A549 (cell line): ENCODE measurements around the gene ARHGAP25. TPM values are rescaled to one million over a fixed set of nuclear protein-coding genes. Genes with fewer than 3 reads are reported as not detected.
A peak's percentile ranks its signal among the peaks of the same experiment; 100 is the strongest.

Experiments used
- ATAC-seq, 2 experiments: fragments of 200-7000 bp in 1 of 2; fragments of >200 bp in 1 of 2; cut with Nextera tagmentation in 1 of 2; cut with Tn5 transposase in 1 of 2; 3 replicates each; pipeline versions ENCODE4 v1.8.0 to v1.9.1; 2018 to 2020; ENCODE audit warnings: mild to moderate bottlenecking in 1 of 2, moderate library complexity in 1 of 2
- CTCF ChIA-PET: fragments of 300-600 bp; sonication (Branson Sonifier 250); formaldehyde crosslinking; extraction: SDS; loops from one replicate; lab custom pipeline; 2021; ENCODE audit warnings: antibody characterized with exemption, inconsistent platforms; lab: Yijun Ruan, JAX
- POLR2A ChIA-PET: fragments of 350-600 bp; formaldehyde crosslinking; extraction: SDS; loops from one replicate; lab custom pipeline; 2021; ENCODE audit warnings: antibody characterized with exemption, inconsistent platforms; lab: Yijun Ruan, JAX
- DNase-seq, 2 experiments: peaks; one replicate each; pipeline versions ENCODE4 v3.0.0 to v3.0.0-alpha.2; 2011 to 2016; ENCODE audit warnings: low read depth in 1 of 2, low spot score in 1 of 2
- FAIRE-seq: peaks from 2 replicates; lab custom pipeline; 2011; peaks lifted over from hg19 to GRCh38; lab: Jason Lieb, UNC
- H3K27ac ChIP-seq, 2 experiments: fragments of >200 bp; sonication (Bioruptor Twin); formaldehyde crosslinking; 3 replicates each; pipeline ENCODE4 v1.5.1; 2016 to 2017
- H3K4me1 ChIP-seq: fragments of >200 bp; sonication (Bioruptor Twin); formaldehyde crosslinking; 3 replicates; pipeline ENCODE4 v1.6.1; 2016
- H3K4me2 ChIP-seq: fragments of >200 bp; sonication (Bioruptor Twin); formaldehyde crosslinking; 3 replicates; pipeline ENCODE4 v1.6.1; 2016
- H3K4me3 ChIP-seq: fragments of >200 bp; sonication (Bioruptor Twin); formaldehyde crosslinking; 3 replicates; pipeline ENCODE4 v1.5.1; 2016
- H3K9me3 ChIP-seq: fragments of >200 bp; sonication (Bioruptor Twin); formaldehyde crosslinking; 3 replicates; pipeline ENCODE4 v1.6.1; 2016
- EP300 ChIP-seq, 2 experiments: fragments of >200 bp; sonication (Bioruptor Twin); formaldehyde crosslinking; IDR thresholded peaks; 2 replicates in 1 of 2; 3 replicates in 1 of 2; pipeline ENCODE4 v1.6.1; 2016 to 2017
- FOSL2 ChIP-seq, 2 experiments: fragments of 450-650 bp in 1 of 2; fragments of >200 bp in 1 of 2; sonication (Bioruptor Twin) in 1 of 2; formaldehyde crosslinking; IDR thresholded peaks; 2 replicates each; pipeline versions ENCODE4 v1.5.0 to v1.6.1; 2016 to 2020; ENCODE audit warnings: mild to moderate bottlenecking in 1 of 2, moderate library complexity in 1 of 2
- HEYL ChIP-seq: fragments of 250-450 bp; sonication (Bioruptor Pico); IDR thresholded peaks from 2 replicates; pipeline ENCODE4 v1.8.0; 2021; ENCODE audit warnings: mild to moderate bottlenecking, moderate library complexity
- HOXB13 ChIP-seq: fragments of 250-450 bp; sonication (Bioruptor Pico); IDR thresholded peaks from 2 replicates; pipeline ENCODE4 v1.5.0; 2020; ENCODE audit warnings: low read depth, mild to moderate bottlenecking, moderate library complexity
- MAFK ChIP-seq: fragments of 450-650 bp; IDR thresholded peaks from 2 replicates; pipeline ENCODE4 v1.6.1; 2014; ENCODE audit not compliant: partially characterized antibody
- PHF8 ChIP-seq: fragments of 200-600 bp; sonication (generic); IDR thresholded peaks from 2 replicates; pipeline ENCODE4 v1.6.1; 2016; ENCODE audit warnings: low read depth, mild to moderate bottlenecking, antibody characterized with exemption, moderate library complexity, borderline replicate concordance
- POLR2AphosphoS2 ChIP-seq: conservative IDR thresholded peaks from 2 replicates; pipeline ENCODE4 v1.6.1; 2012; ENCODE audit warnings: low read length, improper control_type of control experiment, inconsistent platforms
- ZSCAN20 ChIP-seq: fragments of 250-450 bp; sonication (Bioruptor Pico); IDR thresholded peaks from 2 replicates; pipeline ENCODE4 v1.8.0; 2022; ENCODE audit warnings: mild to moderate bottlenecking, moderate library complexity
- WGBS: methylation state at CpG from one replicate; pipeline ENCODE4 v1.1.6; 2017; ENCODE audit errors: missing lambda C conversion rate; 5-methylcytosine and 5-hydroxymethylcytosine counted together
- polyA plus RNA-seq, 4 experiments: library from polyadenylated mRNA; depleted of rRNA in 3 of 4; stranded (reverse); fragments of >200 nt; fragmentation: RNase III in 1 of 4; extraction: RNeasy Plus Mini Kit Qiagen cat#74134 plus additional on column Dnase treatment in 1 of 4; gene quantifications; 2 replicates in 3 of 4; 3 replicates in 1 of 4; pipeline ENCODE4 v1.2.3, GENCODE V29; 2011 to 2017
- TF ChIP-seq, protein P1 (sequence below): fragments of 250-450 bp; sonication (Bioruptor Pico); IDR thresholded peaks from 2 replicates; pipeline ENCODE4 v1.5.0; 2021; ENCODE audit warnings: mild to moderate bottlenecking, moderate library complexity, borderline replicate concordance
- TF ChIP-seq, protein P2 (sequence below): fragments of >200 bp; sonication (Bioruptor Twin); formaldehyde crosslinking; IDR thresholded peaks from 3 replicates; pipeline ENCODE4 v1.5.1; 2016

ARHGAP25 gene
- polyA plus RNA-seq, 2 of the 4 experiments (the other 2 are of a cell fraction) = 0.50 to 2.4 TPM

DNA sequence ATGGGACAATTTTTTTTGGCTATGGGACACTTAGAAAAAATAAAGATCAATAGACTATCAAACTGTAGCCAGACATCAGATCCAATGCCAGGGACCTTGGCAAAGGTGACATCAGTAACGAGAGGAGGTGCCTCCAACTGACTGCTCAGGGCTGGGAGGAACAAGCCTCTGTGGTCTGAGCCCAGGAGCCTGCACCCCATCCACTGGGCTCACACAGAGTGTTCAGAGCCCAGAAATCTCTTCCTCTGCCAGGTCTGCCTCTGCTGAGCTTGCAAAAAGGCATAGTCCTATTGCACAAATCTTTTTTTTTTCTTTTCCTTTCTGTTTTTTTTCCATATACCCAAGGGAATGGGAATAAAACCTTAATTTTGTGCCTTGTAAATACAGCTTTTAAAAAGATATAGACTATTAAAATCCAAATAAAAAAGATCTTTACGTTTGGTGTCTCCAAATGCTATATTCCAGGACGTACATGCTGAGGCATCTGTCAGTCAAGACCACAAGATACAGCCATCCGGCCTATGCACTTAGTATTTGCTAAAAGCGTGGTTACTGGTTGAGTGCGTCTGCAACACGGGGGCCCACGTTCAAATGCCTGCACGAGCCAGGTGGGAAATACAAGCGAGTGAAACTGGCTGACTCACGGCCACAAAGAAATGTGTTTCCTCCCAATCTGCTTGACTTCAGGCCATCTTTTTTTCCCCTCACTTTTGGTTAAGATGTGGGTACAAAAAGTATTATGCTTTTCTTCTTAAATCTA lies 7.8 kb upstream of the ARHGAP25 start:
- DNase-seq = no peak
- ATAC-seq = no peak

DNA sequence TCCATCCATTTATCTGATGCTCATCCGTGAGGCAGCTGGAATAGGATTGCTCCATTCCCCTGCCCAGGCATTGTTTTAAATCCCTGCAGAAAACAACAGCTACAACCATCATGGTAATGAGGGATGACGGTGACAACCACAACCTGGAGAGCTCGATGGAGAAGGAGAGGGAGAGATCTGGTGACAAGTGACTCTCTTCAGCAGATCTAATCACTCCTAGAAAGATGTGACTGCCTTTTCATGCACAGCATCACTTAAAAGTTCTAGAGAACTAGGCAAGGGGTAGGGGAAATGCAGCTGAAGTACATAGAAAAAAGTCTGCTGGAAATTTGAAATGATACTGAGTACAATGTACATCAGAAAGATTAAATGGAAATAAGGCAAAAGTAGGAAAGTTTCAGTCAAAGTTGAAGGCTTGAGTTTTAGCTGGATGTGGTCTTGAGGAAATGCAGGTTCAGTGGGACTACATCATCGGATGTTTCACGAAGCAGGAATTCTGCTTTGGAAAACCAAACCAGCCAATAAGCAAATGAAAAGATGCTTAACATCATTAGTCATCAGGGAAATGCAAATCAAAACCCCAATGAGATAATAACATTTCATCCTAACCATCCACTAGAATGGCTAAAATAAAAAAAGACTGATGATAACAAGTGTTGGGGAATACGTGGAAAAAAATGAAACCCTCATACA lies 6.8 kb upstream of the ARHGAP25 start:
- 52% methylated on average over 6 of the region's 6 CpGs for WGBS
- TF ChIP-seq, protein P1, sequence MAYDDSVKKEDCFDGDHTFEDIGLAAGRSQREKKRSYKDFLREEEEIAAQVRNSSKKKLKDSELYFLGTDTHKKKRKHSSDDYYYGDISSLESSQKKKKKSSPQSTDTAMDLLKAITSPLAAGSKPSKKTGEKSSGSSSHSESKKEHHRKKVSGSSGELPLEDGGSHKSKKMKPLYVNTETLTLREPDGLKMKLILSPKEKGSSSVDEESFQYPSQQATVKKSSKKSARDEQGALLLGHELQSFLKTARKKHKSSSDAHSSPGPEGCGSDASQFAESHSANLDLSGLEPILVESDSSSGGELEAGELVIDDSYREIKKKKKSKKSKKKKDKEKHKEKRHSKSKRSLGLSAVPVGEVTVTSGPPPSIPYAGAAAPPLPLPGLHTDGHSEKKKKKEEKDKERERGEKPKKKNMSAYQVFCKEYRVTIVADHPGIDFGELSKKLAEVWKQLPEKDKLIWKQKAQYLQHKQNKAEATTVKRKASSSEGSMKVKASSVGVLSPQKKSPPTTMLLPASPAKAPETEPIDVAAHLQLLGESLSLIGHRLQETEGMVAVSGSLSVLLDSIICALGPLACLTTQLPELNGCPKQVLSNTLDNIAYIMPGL = no peak
- no peak for TF ChIP-seq EP300 (IDR thresholded peaks at IDR 0.05)
- no peak for ATAC-seq

More for the DNA sequence above, 7.8 kb upstream of the ARHGAP25 start:
- no peak for TF ChIP-seq HEYL (CRISPR knock-in tag)
- TF ChIP-seq POLR2AphosphoS2 = no peak
- TF ChIP-seq FOSL2 (IDR thresholded peaks at IDR 0.05) = no peak
- no peak for TF ChIP-seq FOSL2 (CRISPR knock-in tag; IDR thresholded peaks at IDR 0.05)
- TF ChIP-seq MAFK = peak; percentile 65
- TF ChIP-seq, protein P2, sequence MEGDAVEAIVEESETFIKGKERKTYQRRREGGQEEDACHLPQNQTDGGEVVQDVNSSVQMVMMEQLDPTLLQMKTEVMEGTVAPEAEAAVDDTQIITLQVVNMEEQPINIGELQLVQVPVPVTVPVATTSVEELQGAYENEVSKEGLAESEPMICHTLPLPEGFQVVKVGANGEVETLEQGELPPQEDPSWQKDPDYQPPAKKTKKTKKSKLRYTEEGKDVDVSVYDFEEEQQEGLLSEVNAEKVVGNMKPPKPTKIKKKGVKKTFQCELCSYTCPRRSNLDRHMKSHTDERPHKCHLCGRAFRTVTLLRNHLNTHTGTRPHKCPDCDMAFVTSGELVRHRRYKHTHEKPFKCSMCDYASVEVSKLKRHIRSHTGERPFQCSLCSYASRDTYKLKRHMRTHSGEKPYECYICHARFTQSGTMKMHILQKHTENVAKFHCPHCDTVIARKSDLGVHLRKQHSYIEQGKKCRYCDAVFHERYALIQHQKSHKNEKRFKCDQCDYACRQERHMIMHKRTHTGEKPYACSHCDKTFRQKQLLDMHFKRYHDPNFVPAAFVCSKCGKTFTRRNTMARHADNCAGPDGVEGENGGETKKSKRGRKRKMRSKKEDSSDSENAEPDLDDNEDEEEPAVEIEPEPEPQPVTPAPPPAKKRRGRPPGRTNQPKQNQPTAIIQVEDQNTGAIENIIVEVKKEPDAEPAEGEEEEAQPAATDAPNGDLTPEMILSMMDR = no peak
- TF ChIP-seq HOXB13 (CRISPR knock-in tag) = no peak
- Histone ChIP-seq H3K4me2 (no peak overlapping the region), H3K27ac (no peak overlapping the region), H3K4me1 (peaks cover 5% of the 10 kb centered on the region; the same call in 1 of the 3 replicates), H3K4me3 (no peak overlapping the region), H3K9me3 (no peaks in the 10 kb centered on the region)
- 73% methylated on average over 11 of the region's 11 CpGs for WGBS
- CTCF ChIA-PET = interaction anchor here (0.7 to 7.0 kb wide), 6 partner anchors 11 to 313 kb away, joined by 3 to 31 read pairs (median 4); no protein-coding TSS in a partner anchor
- no peak for FAIRE-seq
- POLR2A ChIA-PET = no interaction called here

DNA sequence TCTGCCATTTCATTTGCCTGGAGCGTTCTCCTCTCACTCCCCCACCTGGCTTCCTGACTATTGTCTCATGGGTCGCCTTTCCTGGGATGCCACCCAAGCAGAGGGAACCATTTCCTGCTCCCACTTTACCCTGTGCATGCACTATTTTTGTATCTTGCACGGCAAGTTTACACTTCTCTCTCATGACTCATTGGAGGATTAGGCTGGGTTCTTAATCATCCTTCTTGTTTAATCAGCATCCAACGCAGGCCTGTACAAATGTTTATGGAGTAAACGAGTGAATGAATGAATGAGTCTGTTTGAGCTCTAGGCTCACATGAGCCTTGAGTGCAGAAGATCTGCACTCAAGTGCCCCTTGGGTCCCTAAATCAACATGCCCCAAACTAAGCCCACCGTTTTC lies 3.8 kb upstream of the ARHGAP25 start:
- WGBS = 24% methylated on average over 6 of the region's 6 CpGs
- POLR2A ChIA-PET = no interaction called here
- H3K4me1 ChIP-seq = peaks cover 5% of the 10 kb centered on the region; the same call in 1 of the 3 replicates
- CTCF ChIA-PET = interaction anchor here (1.1 to 2.7 kb wide), 8 partner anchors 15 to 267 kb away, joined by 3 to 9 read pairs (median 5); no protein-coding TSS in a partner anchor
- ATAC-seq (peak in 1 of 2 experiments; percentile 44; a peak in 2 of 6 replicates), DNase-seq (peak in 1 of 2 experiments; percentile 17)
- H3K27ac ChIP-seq = no peak overlapping the region
- no peak overlapping the region; the same call in 2 of the 3 replicates for H3K4me2 ChIP-seq
- TF ChIP-seq PHF8 = no peak
- no peak for TF ChIP-seq ZSCAN20
- no peak for TF ChIP-seq FOSL2 (IDR thresholded peaks at IDR 0.05)
- 0 out of 2 replicates have a peak, but pooled peaks have one; percentile 35 for TF ChIP-seq FOSL2 (CRISPR knock-in tag; IDR thresholded peaks at IDR 0.05)
- TF ChIP-seq, all 56 proteins: peak for 1
- no peaks in the 10 kb centered on the region for H3K9me3 ChIP-seq
- no peak for FAIRE-seq
- no peak overlapping the region for H3K4me3 ChIP-seq

More for the DNA sequence above, 6.8 kb upstream of the ARHGAP25 start:
- Histone ChIP-seq H3K9me3 (no peaks in the 10 kb centered on the region), H3K4me2 (no peak overlapping the region), H3K4me1 (peaks cover 5% of the 10 kb centered on the region; the same call in 1 of the 3 replicates), H3K4me3 (no peak overlapping the region), H3K27ac (no peak overlapping the region)
- DNase-seq (no peak), FAIRE-seq (no peak)
- CTCF ChIA-PET = interaction anchor here (1.0 to 4.4 kb wide), 4 partner anchors 12 to 199 kb away, joined by 3 to 22 read pairs (median 4); no protein-coding TSS in a partner anchor
- POLR2A ChIA-PET = no interaction called here
